PC-3 (cell line): ENCODE data around the gene RPL6. TPM values are rescaled to one million over a fixed set of nuclear protein-coding genes. Genes with fewer than 3 reads are reported as not detected.
A peak's percentile ranks its signal among the peaks of the same experiment; 100 is the strongest.

Experiments
- ATAC-seq: fragments of 200-7000 bp; cut with Tn5 transposase; 2 replicates; pipeline ENCODE4 v1.9.1; 2020; ENCODE audit warnings: mild to moderate bottlenecking, moderate library complexity
- BruUV-seq: library from RNA; stranded (reverse); fragments of 400-500 nt; replicated peaks from 2 replicates; lab custom pipeline; 2021; lab: Mats Ljungman, UMichigan
- CTCF ChIA-PET: fragments of 300-600 bp; sonication (Branson Sonifier 250); formaldehyde crosslinking; loops from one replicate; lab custom pipeline; 2022; ENCODE audit warnings: antibody characterized with exemption; lab: Charles Lee
- POLR2A ChIA-PET: fragments of 300-600 bp; sonication (Branson Sonifier 250); formaldehyde crosslinking; loops from one replicate; lab custom pipeline; 2022; ENCODE audit warnings: antibody characterized with exemption; ENCODE audit not compliant: unreplicated experiment; lab: Charles Lee
- DNase-seq: peaks from one replicate; pipeline ENCODE4 v3.0.0-alpha.2; 2015
- H2AFZ ChIP-seq: fragments of 300-600 bp; sonication (generic); 2 replicates; pipeline ENCODE4 v1.6.0; 2016; ENCODE audit warnings: antibody characterized with exemption, low read length
- H3F3A ChIP-seq: fragments of 300-600 bp; sonication (generic); one replicate; pipeline ENCODE4 v1.6.0; 2017; ENCODE audit warnings: antibody characterized with exemption, low read length, control low read depth, mild to moderate bottlenecking; ENCODE audit not compliant: unreplicated experiment
- H3K27ac ChIP-seq: fragments of 300-600 bp; sonication (generic); 2 replicates; pipeline ENCODE4 v1.5.1; 2016; ENCODE audit warnings: mild to moderate bottlenecking, low read length
- H3K27me3 ChIP-seq: fragments of 300-600 bp; sonication (generic); 2 replicates; pipeline ENCODE4 v1.6.1; 2016; ENCODE audit warnings: low read length, mixed read lengths
- H3K36me3 ChIP-seq: fragments of 300-600 bp; sonication (generic); 2 replicates; pipeline ENCODE4 v1.6.1; 2016; ENCODE audit warnings: low read depth, mixed run types, low read length, mixed read lengths
- H3K4me1 ChIP-seq: fragments of 300-600 bp; sonication (generic); 2 replicates; pipeline ENCODE4 v1.5.1; 2016; ENCODE audit warnings: low read length; ENCODE audit not compliant: insufficient read depth
- H3K4me2 ChIP-seq: fragments of 300-600 bp; sonication (generic); 2 replicates; pipeline ENCODE4 v1.6.0; 2016; ENCODE audit warnings: low read length
- H3K4me3 ChIP-seq: fragments of 300-600 bp; sonication (generic); 2 replicates; pipeline ENCODE4 v1.5.1; 2016; ENCODE audit warnings: mild to moderate bottlenecking, low read length, mixed read lengths
- H3K79me2 ChIP-seq: fragments of 300-600 bp; sonication (generic); 2 replicates; pipeline ENCODE4 v1.6.1; 2017; ENCODE audit warnings: low read length, mixed read lengths
- H3K9ac ChIP-seq: fragments of 300-600 bp; sonication (generic); 2 replicates; pipeline ENCODE4 v1.6.0; 2016; ENCODE audit warnings: mild to moderate bottlenecking, low read length
- H3K9me2 ChIP-seq: fragments of 300-600 bp; sonication (generic); replicated peaks from 2 replicates; pipeline ENCODE4 v1.6.1; 2016; ENCODE audit warnings: mixed run types, low read length, mixed read lengths
- H3K9me3 ChIP-seq: fragments of 300-600 bp; sonication (generic); 2 replicates; pipeline ENCODE4 v1.6.1; 2016; ENCODE audit warnings: low read length, mixed read lengths
- H4K20me1 ChIP-seq: fragments of 300-600 bp; sonication (generic); 2 replicates; pipeline ENCODE4 v1.6.1; 2016; ENCODE audit warnings: low read length, mixed read lengths
- EZH2 ChIP-seq: fragments of 300-600 bp; sonication (generic); IDR thresholded peaks from one replicate; pipeline ENCODE4 v1.6.1; 2017; ENCODE audit warnings: antibody characterized with exemption, mild to moderate bottlenecking, low read length; ENCODE audit not compliant: unreplicated experiment
- EZH2phosphoT487 ChIP-seq: fragments of 300-600 bp; sonication (generic); IDR thresholded peaks from 2 replicates; pipeline ENCODE4 v1.6.1; 2018; ENCODE audit warnings: mild to moderate bottlenecking, antibody characterized with exemption, low read length, borderline replicate concordance
- intact Hi-C: fragments of 100-400 bp; cut with micrococcal nuclease; formaldehyde crosslinking; loops from 2 replicates; pipeline ENCODE4 v1.9.0; 2023
- total RNA-seq: library from RNA; depleted of rRNA; stranded (reverse); fragments of >200 nt; gene quantifications from 2 replicates; pipeline ENCODE4 v1.2.3, GENCODE V29; 2014
- TF ChIP-seq, protein P1 (sequence below): fragments of 300-600 bp; sonication (generic); conservative IDR thresholded peaks from 2 replicates; pipeline ENCODE4 v1.5.1; 2017; ENCODE audit warnings: antibody characterized with exemption, low read depth, mild to moderate bottlenecking, low read length

RPL6 gene
- total RNA-seq, 1 experiment from 2014 or later, result 1,509 TPM

DNA sequence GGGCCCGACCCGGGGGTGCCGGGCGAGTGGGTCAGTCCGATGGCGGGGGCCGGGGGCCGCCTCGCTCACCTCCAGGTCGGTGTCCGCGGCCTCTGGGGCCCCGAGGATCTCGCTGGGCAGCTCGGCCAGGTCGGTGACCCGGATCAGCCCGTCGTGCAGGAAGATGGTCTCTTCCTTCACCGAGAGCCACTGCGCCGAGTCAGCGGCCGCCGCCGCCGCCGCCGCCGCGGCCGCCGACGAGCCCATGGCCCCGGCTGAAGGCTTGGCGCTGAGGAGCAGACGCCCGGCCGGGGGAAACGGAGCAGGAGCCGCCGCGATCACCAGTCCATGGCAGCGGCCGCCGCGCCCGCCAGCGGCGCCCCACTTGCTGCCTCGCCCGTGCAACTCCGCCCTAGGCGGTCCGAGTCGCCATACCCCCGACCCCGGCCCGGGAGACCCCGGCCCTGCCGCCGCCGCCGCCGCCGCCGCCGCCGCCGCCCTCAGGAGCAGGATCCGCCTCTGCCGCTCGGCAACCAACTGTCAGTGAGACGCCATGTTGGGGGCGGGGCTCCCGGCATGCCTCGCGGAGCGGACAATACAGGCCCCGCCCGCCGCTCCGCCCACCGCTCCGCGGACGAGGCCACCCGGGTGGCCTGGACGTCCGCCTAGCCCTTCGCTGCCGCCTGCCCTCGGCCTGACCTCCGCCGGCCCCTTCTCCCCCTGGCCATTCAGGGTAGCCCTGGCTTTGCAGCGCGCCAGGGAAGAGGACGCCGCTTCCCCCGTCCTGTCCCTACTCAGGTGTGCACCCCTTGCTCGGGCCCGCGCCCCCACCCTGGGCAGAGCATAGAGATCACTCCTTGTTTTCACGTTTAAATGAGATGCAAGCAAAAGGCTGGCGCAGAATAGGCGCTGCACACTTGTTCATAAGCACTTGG lies 27.3 kb downstream of the RPL6 start, which contains the start of gene HECTD4:
HECTD4 (minus strand) TSS at position 549 of the 914 bp plus-strand sequence; CDS start at position 246, 303 bp downstream.
- H3K36me3 ChIP-seq, result no peaks in the 10 kb centered on the region
- peak within 1 kb of the TSS; percentile 3; the same call in 1 of the 2 replicates for H3K27ac ChIP-seq
- H2AFZ ChIP-seq, result peak within 1 kb of the TSS; percentile 99
- H3F3A ChIP-seq, result no peaks in the 10 kb centered on the region
- ChIA-PET POLR2A (interaction anchor here (0.6 kb wide), 1 partner anchor 1649 kb away, joined by 3 read pairs; no protein-coding TSS in a partner anchor), CTCF (no interaction called here)
- peak; percentile 98 for DNase-seq
- peak within 1 kb of the TSS; percentile 81 for H3K9ac ChIP-seq
- peak within 1 kb of the TSS; percentile 90 for H3K4me3 ChIP-seq
- H3K79me2 ChIP-seq, result peaks cover 48% of the 10 kb centered on the region
- ATAC-seq, result peak; percentile 90
- no peaks in the 10 kb centered on the region for H4K20me1 ChIP-seq
- H3K4me1 ChIP-seq, result peaks cover 17% of the 10 kb centered on the region
- H3K9me2 ChIP-seq, result no peaks in the 10 kb centered on the region
- TF ChIP-seq, protein P1, sequence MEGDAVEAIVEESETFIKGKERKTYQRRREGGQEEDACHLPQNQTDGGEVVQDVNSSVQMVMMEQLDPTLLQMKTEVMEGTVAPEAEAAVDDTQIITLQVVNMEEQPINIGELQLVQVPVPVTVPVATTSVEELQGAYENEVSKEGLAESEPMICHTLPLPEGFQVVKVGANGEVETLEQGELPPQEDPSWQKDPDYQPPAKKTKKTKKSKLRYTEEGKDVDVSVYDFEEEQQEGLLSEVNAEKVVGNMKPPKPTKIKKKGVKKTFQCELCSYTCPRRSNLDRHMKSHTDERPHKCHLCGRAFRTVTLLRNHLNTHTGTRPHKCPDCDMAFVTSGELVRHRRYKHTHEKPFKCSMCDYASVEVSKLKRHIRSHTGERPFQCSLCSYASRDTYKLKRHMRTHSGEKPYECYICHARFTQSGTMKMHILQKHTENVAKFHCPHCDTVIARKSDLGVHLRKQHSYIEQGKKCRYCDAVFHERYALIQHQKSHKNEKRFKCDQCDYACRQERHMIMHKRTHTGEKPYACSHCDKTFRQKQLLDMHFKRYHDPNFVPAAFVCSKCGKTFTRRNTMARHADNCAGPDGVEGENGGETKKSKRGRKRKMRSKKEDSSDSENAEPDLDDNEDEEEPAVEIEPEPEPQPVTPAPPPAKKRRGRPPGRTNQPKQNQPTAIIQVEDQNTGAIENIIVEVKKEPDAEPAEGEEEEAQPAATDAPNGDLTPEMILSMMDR, result no peak
- TF ChIP-seq EZH2 (no peak), EZH2phosphoT487 (no peak)
- intact Hi-C loops, result loop anchor here (2.0 to 10.0 kb wide), 2 partner anchors 41 to 367 kb away; partner anchors contain the start of genes ERP29 and TMEM116
- H3K9me3 ChIP-seq, result no peaks in the 10 kb centered on the region
- peak within 1 kb of the TSS; percentile 96 for H3K4me2 ChIP-seq
- BruUV-seq, result no TSS peak
- no peaks in the 10 kb centered on the region for H3K27me3 ChIP-seq

DNA sequence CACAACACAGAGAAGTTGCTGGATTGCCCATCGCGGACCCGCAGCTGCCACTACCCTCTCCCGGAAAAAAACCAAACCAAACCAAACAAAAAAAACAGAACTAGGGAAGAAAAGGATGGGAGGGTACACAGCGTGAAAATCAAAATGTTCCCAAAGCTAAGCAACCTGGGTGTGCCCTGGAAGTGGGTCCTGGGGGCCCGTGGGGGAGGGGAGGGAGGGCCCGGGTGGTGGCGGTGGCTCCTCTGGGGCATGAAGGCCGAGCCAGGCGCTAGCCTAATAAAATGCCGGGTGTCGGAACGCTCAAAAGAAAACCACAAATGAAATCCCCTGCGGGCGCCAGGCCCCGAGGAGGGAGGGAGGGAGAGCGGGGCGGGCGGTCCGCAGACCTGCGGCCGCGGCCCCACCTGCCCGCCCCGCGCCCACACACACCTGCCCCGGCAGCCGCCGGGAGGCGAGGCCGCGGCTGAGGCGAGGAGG lies 28.0 kb downstream of the RPL6 start:
- CTCF ChIA-PET, result no interaction called here
- H3K27ac ChIP-seq, result peak overlapping the region; percentile 3; the same call in 1 of the 2 replicates
- POLR2A ChIA-PET, result no interaction called here
- no peaks in the 10 kb centered on the region for H4K20me1 ChIP-seq
- no peaks in the 10 kb centered on the region for H3K9me2 ChIP-seq
- H3F3A ChIP-seq, result no peaks in the 10 kb centered on the region
- no peaks in the 10 kb centered on the region for H3K36me3 ChIP-seq
- peak overlapping the region; percentile 90 for H3K4me3 ChIP-seq
- DNase-seq, result peak; percentile 56
- H2AFZ ChIP-seq, result peak overlapping the region; percentile 99
- peaks cover 17% of the 10 kb centered on the region for H3K4me1 ChIP-seq
- TF ChIP-seq EZH2phosphoT487 (no peak), EZH2 (no peak)
- TF ChIP-seq, protein P1, result no peak
- peak; percentile 31 for ATAC-seq
- peaks cover 55% of the 10 kb centered on the region for H3K79me2 ChIP-seq
- BruUV-seq, result no TSS peak
- intact Hi-C loops, result loop anchor here (10.0 kb wide), 1 partner anchor 367 kb away; the partner anchor contains the start of genes ERP29 and TMEM116
- no peaks in the 10 kb centered on the region for H3K27me3 ChIP-seq
- H3K4me2 ChIP-seq, result peak overlapping the region; percentile 96
- no peaks in the 10 kb centered on the region for H3K9me3 ChIP-seq
- peak overlapping the region; percentile 81 for H3K9ac ChIP-seq
